Measurements from ENCODE around the gene LDLR. TPM values are rescaled to one million over a fixed set of nuclear protein-coding genes. Genes with fewer than 3 reads are reported as not detected.

The LDLR gene
- total and polyA plus RNA-seq, 2 donors (not counting 1 experiment from before 2014, with no cell fraction given): 1.8 to 4.8 TPM

DNA sequence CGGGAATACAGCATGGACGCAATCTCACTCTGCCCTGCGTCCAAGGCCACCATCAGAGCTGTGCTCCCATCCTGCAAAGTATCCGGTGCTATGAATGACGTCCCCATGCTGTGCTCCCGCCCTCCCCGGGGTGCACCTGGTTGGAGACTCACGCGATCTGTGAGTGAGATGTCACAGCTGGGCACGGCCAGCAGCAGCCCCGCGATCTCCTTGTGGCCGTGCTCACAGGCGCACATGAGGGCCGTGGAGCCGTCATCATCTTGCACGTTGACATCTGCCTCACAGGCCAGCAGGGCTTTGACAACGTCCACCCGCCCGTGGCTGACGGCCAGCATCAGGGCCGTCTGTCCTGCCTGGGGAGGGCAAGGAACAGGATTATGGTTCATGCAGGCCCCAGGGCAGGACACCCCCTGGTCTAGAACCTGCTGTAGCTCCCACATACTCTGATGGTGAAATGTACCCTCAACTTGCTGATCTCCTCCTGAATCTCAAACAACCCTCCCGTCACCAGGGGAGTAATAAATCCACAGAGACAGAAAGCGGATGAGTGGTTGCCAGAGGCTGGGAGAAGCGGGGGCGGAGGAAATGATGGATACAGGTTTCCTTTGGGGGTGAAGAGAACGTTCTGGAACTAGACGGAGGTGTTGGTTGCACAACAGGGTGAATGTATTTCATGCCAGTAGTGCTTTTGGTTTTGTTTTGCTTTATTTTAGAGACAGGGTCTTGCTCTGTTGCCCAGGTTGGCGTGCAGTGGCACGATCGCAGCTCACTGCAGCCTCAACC, 80.8 kb downstream of the LDLR start:
- DNase-seq: no peak
- H3K27ac Mint-ChIP-seq: no peak overlapping the region
- no peak overlapping the region for H3K9ac ChIP-seq (ENCODE audit: low read length)
- intact Hi-C loops (cut with micrococcal nuclease): no loop called here
- no peaks in the 10 kb centered on the region for H3K9me3 Mint-ChIP-seq (ENCODE audit: insufficient read depth)
- no peak overlapping the region for H3K4me2 ChIP-seq (replicated peaks; ENCODE audit: low read depth, low read length, poor library complexity, severe bottlenecking)
- H3K4me3 Mint-ChIP-seq: no peak overlapping the region
- H3K27me3 ChIP-seq (replicated peaks in 1 of 4; ENCODE audit: control extremely low read depth in 1 of 4, control insufficient read depth in 3 of 4, insufficient read depth in 4 of 4, low read length in 3 of 4): no peaks in the 10 kb centered on the region
- peaks cover 0 to 4% (median 0%) of the 10 kb centered on the region in 3 donors for H3K9me3 ChIP-seq (ENCODE audit: control extremely low read depth in 1 of 3, control insufficient read depth in 2 of 3, insufficient read depth in 1 of 3, low read length in 2 of 3)
- TF ChIP-seq EZH2 (IDR thresholded peaks at IDR 0.05; ENCODE audit: borderline replicate concordance, insufficient read depth, low read depth, low read length, poor library complexity, severe bottlenecking) (no peak), CTCF (IDR thresholded peaks at IDR 0.05) (no peak)
- H3K27ac ChIP-seq (ENCODE audit: low read length in 2 of 2): no peak overlapping the region
- peaks cover 3% of the 10 kb centered on the region for H3K27me3 Mint-ChIP-seq
- no peaks in the 10 kb centered on the region for H3K36me3 ChIP-seq (replicated peaks in 1 of 2; ENCODE audit: control extremely low read depth in 1 of 2, control insufficient read depth in 1 of 2, extremely low read depth in 1 of 2, insufficient read depth in 2 of 2, low read length in 1 of 2)
- H3K4me3 ChIP-seq (ENCODE audit: control extremely low read depth in 1 of 5, extremely low read depth in 1 of 5, insufficient read depth in 1 of 5, low read depth in 2 of 5, low read length in 4 of 5): no peak overlapping the region
- no peaks in the 10 kb centered on the region for H4K20me1 ChIP-seq (ENCODE audit: control insufficient read depth, insufficient read depth, low read length, poor library complexity, severe bottlenecking)
- no peaks in the 10 kb centered on the region for H3K79me2 ChIP-seq (ENCODE audit: control insufficient read depth, insufficient read depth, low read length)
- no peaks in the 10 kb centered on the region for H3K4me1 Mint-ChIP-seq
- no peak for ATAC-seq (ENCODE audit: low read depth)
- H3K4me1 ChIP-seq (ENCODE audit: control insufficient read depth in 2 of 2, insufficient read depth in 2 of 2, low read length in 2 of 2): no peaks in the 10 kb centered on the region
- ChIA-PET POLR2A (no interaction called here), CTCF (no interaction called here)
- H2AFZ ChIP-seq (ENCODE audit: insufficient read depth, low read depth, low read length, poor library complexity, severe bottlenecking): no peak overlapping the region
- 97% methylated on average over 27 of the region's 31 CpGs for WGBS (ENCODE audit: insufficient coverage)

DNA sequence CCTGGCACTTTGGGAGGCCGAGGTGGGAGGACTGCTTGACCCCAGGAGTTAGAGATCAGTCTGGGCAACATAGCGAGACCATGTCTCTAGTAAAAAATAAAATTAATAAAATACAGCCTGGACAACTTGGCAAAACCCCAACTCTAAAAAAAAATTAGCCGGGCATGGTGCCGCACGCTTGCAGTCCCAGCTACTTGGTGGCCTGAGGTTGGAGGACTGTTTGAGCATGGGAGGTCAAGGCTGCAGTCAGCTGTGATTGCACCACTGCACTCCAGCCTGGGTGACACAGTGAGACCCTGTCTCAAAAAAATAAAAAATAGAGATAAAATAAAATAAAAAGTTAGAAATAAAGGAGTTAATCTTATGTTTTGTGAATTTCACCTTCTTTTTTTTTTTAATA, 81.9 kb downstream of the LDLR start:
- Histone ChIP-seq H3K27ac (ENCODE audit: low read length in 2 of 2) (no peak overlapping the region), H3K36me3 (replicated peaks in 1 of 2; ENCODE audit: control extremely low read depth in 1 of 2, control insufficient read depth in 1 of 2, extremely low read depth in 1 of 2, insufficient read depth in 2 of 2, low read length in 1 of 2) (no peaks in the 10 kb centered on the region), H2AFZ (ENCODE audit: insufficient read depth, low read depth, low read length, poor library complexity, severe bottlenecking) (no peak overlapping the region), H3K4me3 (ENCODE audit: control extremely low read depth in 1 of 5, extremely low read depth in 1 of 5, insufficient read depth in 1 of 5, low read depth in 2 of 5, low read length in 4 of 5) (no peak overlapping the region), H3K79me2 (ENCODE audit: control insufficient read depth, insufficient read depth, low read length) (no peaks in the 10 kb centered on the region), H3K4me1 (ENCODE audit: control insufficient read depth in 2 of 2, insufficient read depth in 2 of 2, low read length in 2 of 2) (no peaks in the 10 kb centered on the region), H3K4me2 (replicated peaks; ENCODE audit: low read depth, low read length, poor library complexity, severe bottlenecking) (no peak overlapping the region), H3K9me3 (ENCODE audit: control extremely low read depth in 1 of 3, control insufficient read depth in 2 of 3, insufficient read depth in 1 of 3, low read length in 2 of 3) (peaks cover 0 to 4% (median 0%) of the 10 kb centered on the region in 3 donors), H4K20me1 (ENCODE audit: control insufficient read depth, insufficient read depth, low read length, poor library complexity, severe bottlenecking) (no peaks in the 10 kb centered on the region), H3K27me3 (replicated peaks in 1 of 4; ENCODE audit: control extremely low read depth in 1 of 4, control insufficient read depth in 3 of 4, insufficient read depth in 4 of 4, low read length in 3 of 4) (no peaks in the 10 kb centered on the region), H3K9ac (ENCODE audit: low read length) (no peak overlapping the region)
- no peaks in the 10 kb centered on the region for H3K9me3 Mint-ChIP-seq (ENCODE audit: insufficient read depth)
- no peaks in the 10 kb centered on the region for H3K4me1 Mint-ChIP-seq
- TF ChIP-seq CTCF (IDR thresholded peaks at IDR 0.05): no peak
- TF ChIP-seq EZH2 (IDR thresholded peaks at IDR 0.05; ENCODE audit: borderline replicate concordance, insufficient read depth, low read depth, low read length, poor library complexity, severe bottlenecking): no peak
- no peak overlapping the region for H3K4me3 Mint-ChIP-seq
- intact Hi-C loops (cut with micrococcal nuclease): no loop called here
- DNase-seq (no peak), ATAC-seq (ENCODE audit: low read depth) (no peak)
- ChIA-PET POLR2A (no interaction called here), CTCF (no interaction called here)
- peaks cover 3% of the 10 kb centered on the region for H3K27me3 Mint-ChIP-seq
- no peak overlapping the region for H3K27ac Mint-ChIP-seq
- WGBS (ENCODE audit: insufficient coverage): no CpG with 5 or more reads among the region's 5 CpGs
